HG02763 (cell line): Measurements from ENCODE around the gene PBX2.

Experiments
- ATAC-seq: cut with Tn5 transposase; IDR thresholded peaks from one replicate; pipeline ENCODE4 v1.9.1; 2021; ENCODE audit warnings: mild to moderate bottlenecking, moderate library complexity; ENCODE audit not compliant: unreplicated experiment

The PBX2 gene

DNA sequence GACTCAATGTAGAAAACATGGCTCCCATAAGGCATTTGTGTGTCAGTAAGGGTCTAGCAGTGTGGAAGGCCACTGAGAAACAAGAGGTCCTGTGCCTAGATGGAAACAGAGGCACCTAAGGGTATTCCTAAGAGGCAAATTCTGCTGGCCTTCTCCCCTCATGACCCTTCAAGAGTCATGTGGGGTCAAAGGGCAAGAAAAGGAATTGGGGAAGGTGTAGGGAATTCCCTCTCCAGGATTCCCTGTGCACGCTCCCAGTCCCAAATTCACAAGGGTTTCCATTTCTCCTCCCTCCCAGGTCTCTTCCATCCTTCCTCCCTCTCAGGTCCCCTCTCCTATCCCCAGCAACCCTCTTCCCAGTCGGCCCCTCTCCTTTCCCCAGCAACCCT lies 14.7 kb downstream of the PBX2 start:
- ATAC-seq: no peak

DNA sequence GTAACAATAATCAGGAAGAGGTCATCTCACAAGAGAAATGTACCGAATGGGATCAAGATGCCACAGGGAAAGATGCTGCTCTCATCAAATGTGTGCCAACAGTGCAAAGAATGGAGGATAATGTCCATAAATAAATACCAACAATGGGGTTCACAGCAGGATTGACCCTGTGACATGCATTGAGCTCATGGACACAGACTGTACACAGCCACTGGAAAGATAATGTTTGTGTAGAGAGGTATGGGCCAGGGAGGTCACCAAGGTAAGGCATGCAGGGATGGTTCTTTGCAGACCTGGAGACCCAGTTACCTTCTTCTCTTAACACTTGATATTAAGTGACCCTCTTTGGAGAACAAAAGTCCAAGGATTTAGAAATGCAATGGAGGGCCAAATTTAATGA lies 15.6 kb downstream of the PBX2 start:
- ATAC-seq: no peak

DNA sequence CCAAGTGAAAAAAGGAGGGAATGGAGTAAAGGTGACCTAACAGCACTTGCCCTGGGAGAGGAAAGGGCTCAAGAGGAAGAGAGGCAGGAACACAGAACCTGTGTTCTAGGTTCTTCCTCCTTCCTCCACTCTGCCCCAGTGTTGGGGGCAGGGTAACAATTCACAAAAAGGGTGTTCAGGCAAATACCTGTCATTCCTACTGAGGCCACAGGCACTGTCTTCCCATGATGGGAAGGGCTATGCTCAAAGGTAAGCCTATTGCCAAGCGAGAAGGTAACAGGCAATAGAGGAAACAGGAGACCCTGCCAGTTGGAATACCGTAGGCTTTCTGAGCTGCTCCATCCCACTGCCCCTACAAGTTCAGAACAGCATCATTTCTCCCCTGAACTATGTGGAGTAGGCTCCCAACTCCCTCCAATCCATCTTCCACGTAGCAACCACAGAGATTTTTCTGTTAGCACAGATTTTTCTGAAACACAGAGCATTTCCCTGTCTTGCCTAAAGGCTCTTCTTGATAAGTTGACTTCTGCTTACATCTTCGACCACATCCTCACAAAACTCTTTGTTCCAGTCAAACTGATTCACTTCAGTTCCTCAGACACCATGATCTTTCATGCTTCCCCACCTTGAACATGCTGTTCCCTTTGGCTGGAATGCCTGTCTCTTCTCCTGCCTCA lies 16.8 kb downstream of the PBX2 start:
- no peak for ATAC-seq

DNA sequence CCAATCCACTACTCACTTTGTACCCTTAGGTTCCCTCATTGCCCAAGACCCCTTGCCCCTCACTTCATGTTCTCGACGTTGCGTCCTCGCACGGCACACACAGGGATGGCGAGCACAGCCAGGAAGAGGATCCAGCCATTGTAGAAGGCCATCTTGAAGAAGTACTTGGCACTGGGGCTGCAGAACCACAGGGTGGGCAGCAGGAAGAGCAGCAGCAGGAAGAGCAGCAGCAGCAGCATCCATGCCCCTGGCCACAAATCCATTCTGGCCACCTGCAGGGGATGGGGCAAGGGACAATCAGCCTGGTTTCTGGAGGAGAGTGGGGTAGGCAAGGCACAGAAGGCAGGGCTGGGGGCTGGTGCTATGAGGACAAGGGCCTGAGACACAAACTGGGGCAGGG lies 18.8 kb downstream of the PBX2 start:
- no peak for ATAC-seq

DNA sequence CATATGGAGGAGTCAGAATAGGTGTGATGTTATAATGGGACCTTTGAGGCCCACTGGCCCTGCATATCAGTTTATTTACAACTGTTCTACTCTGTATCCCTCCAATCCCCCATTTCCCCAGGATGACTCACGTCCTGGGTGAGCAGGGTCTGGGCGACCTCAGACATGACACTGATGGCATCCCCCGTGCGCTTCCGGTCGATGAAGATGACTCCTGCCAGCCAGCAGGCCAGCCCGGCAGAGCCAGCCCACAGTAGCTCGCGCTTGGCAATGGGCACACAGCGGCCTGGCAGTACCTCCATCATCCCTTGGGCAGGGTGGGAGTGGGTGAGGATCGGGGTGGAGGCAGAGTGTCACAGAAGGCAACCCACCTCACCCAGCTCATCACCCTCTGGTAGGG lies 19.7 kb downstream of the PBX2 start:
- ATAC-seq: no peak

DNA sequence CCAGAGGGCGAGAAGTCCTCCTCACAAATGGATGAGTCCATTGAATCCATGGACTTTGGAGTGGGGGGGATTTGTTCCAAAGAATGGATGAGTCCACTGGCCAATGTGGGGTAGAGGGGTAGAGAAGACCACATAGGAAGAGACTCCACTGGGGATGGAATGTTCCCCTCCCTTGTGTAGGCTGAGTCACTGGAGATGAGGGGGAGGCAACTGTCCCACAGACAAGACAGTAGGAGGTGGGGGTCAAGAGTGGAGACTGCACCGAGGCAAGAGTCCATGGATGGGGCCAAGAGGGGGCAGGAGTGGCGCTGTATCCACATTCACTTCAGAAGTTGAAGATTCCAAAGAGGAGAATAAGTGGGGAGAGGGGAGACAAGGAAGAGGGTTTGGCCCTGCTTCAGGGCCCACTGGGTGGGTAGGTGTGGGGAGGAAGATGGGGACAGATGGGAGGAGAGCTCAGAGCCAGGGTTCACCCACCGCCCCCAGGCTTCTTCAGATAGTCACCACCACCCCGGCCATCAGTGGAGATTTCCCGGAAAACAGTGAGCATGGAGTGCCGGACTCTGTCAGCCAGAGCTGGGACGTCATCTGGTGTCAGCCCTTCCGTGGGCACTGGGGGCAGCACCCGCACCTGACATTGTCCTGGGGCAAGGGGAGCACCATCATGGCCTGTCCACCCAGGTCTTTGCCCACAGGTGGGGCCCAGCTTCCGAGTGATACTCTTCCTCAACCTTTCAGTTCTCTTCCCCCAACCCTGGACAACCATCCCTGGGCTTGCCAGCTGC lies 21.0 kb downstream of the PBX2 start:
- ATAC-seq: no peak

DNA sequence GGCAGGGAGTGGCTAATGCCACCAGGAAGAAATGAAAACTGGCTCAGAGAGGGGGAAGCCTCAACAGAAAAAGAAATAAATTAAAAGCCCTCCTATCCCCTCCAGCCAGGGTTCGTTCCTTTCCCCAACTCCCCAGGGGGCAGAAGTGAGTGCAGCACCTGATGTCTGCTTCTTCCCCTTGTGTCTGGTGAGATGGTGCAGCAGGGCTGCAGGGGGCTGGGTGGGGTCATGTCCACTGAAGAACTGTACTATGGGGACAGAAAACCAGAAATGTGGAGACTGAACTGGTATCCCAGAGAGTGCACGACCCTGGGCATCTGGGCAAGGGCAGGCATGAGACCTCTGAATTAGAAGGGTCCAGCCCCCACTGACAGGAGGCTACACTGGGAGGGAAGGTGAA lies 21.7 kb downstream of the PBX2 start:
- no peak for ATAC-seq

DNA sequence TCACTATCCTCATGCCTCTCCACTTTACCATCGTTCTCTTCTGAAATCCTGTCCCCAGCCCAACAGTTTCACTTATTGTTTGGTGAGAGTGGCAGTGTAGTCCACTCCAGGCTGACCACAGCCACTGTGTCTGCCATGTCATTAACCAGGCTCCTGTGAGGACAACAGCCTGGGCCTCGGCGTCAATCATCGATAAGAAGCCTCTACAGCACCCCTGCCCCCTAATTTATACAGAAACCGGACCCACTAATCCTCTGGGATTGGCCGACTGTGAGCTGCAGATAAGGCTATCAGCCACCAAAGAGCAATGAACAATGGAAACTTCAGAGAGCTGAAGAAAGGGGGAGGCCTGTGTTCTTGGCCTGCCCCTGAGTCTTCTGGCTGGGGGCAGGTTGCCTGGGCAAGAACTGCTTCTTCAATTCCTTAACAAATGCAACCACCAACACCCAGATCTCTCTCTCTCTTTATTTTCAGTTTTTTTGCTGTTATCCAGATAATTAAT lies 22.2 kb downstream of the PBX2 start:
- ATAC-seq: no peak

DNA sequence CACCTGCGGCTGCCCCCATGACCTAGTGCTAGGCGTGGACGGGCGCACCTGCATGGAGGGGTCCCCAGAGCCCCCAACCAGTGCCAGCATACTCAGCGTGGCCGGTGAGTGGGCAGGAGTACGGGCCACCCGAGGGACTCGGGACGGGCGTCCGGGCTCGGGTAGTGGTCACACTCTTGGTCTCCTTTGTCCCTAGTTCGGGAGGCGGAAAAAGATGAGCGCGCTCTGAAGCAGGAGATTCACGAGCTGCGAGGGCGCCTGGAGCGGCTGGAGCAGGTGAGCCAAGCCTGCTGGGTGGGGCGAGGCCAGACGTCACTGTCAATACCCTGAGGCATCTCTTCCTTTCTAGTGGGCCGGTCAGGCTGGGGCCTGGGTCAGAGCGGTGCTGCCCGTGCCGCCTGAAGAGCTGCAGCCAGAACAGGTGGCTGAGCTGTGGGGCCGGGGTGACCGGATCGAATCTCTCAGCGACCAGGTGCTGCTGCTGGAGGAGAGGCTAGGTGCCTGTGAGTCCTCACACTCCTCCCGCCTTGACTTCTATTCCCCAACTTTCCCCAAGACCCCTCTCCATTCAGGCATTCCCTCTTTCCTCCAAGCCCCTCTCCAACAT lies 22.7 kb downstream of the PBX2 start:
- ATAC-seq: no peak

DNA sequence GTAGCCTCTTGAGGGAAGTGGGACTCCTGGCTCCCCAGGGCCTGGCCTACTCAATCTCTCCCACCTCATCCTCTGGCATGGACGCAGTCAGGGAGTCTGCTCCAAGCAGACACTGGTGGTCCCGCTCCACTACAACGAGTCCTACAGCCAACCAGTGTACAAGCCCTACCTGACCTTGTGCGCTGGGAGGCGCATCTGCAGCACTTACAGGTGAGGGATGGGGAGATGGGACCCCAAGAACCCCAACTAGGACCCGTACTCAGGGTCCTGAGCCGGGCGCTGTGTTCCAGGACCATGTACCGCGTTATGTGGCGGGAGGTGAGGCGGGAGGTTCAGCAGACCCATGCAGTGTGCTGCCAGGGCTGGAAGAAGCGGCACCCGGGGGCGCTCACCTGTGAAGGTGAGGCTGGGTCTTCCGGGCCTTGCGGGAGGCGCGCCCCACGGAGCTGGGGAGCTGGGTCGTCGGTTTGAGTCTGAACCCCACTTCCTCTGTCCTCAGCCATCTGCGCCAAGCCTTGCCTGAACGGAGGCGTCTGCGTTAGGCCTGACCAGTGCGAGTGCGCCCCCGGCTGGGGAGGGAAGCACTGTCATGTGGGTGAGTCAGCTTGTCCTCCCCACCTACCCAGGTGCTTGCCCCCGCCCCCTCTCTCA lies 23.5 kb downstream of the PBX2 start:
- no peak for ATAC-seq

DNA sequence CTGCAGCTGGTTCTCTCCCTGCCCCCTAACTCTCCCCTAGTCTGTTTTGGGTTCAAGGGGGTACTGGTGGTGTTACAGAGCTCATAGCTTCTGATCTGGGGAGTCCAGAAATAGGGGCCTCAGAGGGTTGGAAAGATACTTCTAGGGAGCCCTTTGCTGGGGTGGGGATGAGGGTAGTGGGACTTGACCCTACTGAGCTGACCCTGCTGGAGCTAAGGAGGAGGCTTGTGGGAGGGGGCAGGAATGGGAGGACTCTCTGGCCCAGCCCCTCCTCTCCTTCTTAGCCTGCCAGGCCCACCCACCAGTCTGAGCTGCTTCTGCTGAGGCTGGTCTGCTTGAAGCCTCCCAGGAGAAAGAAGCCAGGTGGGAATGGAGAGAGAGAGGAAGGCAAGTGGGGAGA lies 25.7 kb downstream of the PBX2 start, which contains the start of gene EGFL8:
Gene EGFL8 (plus strand): TSS at position 301 of the 400 bp plus-strand sequence. CDS start 1,571 bp downstream, outside the sequence.
- ATAC-seq: no peak

DNA sequence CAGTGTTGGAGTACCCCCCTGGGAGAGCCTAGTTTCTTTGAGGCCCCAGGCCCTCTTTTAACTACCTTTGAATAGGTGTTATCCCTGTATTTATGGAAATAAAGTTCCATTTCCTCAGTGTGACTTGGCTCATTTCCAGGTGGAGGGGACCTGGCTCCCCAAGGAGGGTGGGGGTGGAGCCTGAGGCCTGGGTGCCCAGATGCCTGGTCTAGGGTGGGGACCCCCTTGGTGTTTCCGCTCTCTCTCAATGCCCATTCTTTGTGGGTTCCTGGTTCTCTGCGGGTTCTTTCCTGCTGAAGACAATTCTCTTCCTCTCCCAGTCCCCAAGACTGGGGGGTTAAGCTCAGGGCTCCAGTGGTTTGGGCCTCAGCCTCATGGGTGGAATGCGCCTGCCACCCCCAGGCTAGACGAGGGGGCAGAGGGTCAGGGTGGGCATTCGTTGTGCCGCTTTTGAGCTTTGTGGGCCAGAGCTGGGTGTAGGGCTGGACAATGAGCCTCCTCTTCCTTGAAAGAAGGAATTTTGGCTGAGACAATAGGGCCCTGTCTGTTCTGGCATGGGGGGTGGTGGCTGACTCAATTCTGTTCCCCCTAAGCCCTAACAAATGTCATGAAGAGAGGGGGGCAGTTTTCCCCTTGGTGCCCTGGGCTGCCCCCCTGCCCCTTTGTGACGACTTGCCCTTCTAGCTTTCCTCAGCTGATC lies 26.3 kb downstream of the PBX2 start:
- no peak for ATAC-seq

DNA sequence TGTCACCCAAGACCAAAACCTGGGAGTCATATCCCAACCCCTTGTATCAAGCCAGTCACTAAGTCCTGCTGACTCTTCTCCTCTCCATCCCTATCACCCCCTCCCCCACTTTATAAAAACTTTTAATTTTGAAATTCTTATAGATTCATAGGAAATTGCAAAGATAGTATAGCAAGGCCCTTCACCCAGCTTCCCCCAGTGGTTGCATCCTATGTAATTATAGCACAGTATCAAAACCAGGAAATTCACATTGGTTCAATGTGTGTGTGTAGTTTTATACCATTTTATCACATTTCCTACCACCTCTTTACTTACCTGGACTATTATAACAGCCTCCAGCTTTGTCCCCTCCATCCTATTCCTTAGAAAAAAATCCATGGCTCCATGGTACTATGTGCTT lies 31.9 kb downstream of the PBX2 start:
- no peak for ATAC-seq

DNA sequence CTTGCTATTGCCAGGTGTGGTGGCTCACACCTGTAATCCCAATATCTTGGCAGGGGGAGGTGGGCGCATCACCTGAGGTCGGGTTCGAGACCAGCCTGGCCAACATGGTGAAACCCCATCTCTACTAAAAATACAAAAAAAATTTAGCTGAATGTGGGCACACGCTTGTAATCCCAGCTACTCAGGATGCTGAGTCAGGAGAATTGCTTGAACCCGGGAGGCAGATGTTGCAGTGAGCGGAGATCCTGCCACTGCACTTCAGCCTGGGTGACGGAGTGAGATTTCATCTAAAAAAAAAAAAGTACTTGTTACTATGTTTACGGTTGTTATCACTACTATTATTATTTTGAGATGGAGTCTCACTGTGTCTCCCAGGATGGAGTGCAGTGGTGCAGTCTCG lies 33.1 kb downstream of the PBX2 start:
- no peak for ATAC-seq

DNA sequence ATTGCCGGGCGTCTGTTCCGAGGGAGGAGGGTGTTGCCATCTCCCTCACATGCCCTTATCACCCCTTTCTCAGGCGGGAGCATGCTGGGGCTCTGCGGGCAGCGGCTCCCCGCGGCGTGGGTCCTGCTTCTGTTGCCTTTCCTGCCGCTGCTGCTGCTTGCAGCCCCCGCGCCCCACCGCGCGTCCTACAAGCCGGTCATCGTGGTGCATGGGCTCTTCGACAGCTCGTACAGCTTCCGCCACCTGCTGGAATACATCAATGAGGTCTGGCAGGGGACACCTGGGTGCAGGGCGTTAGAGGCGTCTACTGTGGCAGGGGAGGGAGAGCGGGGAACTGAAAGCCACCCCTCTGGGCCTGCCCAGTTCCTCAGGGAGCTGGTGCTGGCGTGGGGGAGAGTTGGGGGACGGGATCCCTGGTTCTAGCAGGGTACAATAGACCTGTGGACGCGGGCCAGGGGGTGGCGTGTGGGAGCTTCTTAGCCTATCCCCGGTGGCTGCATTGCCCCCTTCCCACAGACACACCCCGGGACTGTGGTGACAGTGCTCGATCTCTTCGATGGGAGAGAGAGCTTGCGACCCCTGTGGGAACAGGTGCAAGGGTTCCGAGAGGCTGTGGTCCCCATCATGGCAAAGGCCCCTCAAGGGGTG lies 35.4 kb downstream of the PBX2 start:
- peak; percentile 56 for ATAC-seq

DNA sequence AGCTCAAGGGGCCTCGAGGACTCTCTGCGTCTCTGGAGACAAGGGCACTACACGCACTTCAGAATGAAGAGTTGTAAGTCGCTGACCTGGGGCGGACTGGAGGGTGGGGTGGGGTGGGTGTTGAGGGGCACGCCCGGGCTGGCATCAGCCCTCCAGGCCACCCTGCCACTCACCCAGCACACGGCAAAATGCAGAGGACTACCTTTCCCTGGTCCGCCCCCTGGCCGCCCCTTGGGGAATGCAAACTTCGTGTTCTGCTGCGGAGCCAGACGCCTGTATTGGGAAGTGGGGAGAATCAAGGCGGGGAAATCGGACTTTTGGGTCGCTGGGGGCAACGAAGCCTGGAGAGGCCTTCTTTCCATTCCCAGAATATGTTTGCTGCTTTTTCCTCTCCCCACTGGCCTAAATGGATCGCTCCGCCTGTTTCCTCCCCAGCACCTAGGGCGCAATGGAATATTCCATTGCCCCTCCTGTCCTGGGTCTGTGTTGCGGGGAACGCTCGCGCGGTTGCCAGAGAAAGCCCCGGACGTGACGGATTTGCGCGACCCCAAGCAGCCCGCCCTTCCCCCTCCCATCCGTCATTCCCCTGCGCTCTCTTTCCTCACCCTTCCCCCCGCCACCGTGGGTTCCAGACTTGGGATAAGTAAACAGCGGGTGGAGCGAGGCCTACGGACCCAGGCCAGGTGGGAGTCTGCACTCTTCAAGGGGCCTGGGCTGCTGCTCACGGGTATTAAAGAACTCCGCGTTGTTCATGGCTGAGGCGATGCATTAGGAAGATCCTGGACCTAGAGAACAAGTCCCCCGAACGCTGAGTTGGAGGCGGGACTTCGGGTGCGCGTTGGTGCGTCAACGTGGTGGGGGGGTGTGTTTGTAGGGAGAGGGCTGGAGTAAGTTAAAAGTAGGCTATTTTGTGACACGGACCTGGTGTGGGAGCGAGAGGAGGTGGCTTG lies 36.2 kb downstream of the PBX2 start, which contains the start of gene PPT2:
Gene PPT2 (plus strand): TSS at position 578 of the 950 bp plus-strand sequence. CDS start 454 bp downstream, outside the sequence.
- peak; percentile 23 for ATAC-seq

DNA sequence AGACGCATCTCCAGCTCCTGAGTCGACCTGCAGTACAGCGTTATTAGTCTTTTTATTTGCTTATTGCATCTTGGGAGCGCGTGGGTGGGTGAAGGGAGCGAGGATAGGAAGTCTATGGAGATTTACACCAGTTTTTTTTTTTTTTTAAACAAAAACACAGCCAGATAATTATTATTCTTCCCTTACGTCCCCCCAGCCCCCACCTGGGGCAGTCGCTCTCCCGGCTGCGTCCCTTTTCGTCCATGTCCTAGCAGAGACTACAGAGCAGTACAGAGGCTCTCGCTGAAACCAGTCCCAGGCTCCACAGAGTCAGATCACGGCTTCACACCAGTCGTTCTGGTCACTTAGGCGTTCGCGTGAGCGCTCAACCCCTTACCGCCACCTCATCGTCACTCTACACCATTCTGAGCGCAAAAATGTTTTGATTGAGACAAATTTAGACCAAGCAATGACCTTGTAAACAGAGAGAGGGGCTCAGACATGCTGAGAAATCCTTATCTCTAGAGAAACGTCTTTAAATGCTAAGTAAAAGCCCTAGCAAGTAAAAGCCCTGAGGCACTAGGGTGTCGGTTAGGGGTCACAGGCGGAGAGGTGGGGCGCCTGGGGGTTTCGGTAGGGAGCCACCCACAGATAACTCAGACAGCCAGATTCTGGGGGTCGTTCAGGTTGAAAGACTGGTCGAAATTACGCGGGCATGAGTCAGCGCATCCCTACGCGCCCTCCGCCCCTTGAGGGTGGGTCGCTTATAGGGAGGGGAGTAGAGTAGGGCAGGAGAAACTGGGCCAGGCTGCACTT lies 37.0 kb downstream of the PBX2 start:
- ATAC-seq: no peak
